IMR-90 (cell line): ENCODE measurements around the gene APOA4. TPM values are rescaled to one million over a fixed set of nuclear protein-coding genes. Genes with fewer than 3 reads are reported as not detected.

Source experiments
- ATAC-seq: fragments of 200-7000 bp; cut with Tn5 transposase; 2 replicates; pipeline ENCODE4 v1.9.1; 2020; ENCODE audit warnings: low read depth, mild to moderate bottlenecking, moderate library complexity
- BruUV-seq: library from RNA; stranded (reverse); fragments of 400-500 nt; replicated peaks from 2 replicates; lab custom pipeline; 2021; lab: Mats Ljungman, UMichigan
- CTCF ChIA-PET: fragments of 300-600 bp; formaldehyde crosslinking; extraction: SDS; loops from one replicate; lab custom pipeline; 2021; ENCODE audit warnings: antibody characterized with exemption; lab: Yijun Ruan, JAX
- POLR2A ChIA-PET: fragments of 300-600 bp; sonication (Branson Sonifier 250); formaldehyde crosslinking; loops from one replicate; lab custom pipeline; 2022; ENCODE audit warnings: antibody characterized with exemption; ENCODE audit not compliant: unreplicated experiment; lab: Charles Lee
- DNase-seq: peaks from one replicate; pipeline ENCODE4 v3.0.0; 2013
- H2AFZ ChIP-seq: replicated peaks from 2 replicates; pipeline ENCODE3; 2013; ENCODE audit warnings: low read length, mild to moderate bottlenecking; ENCODE audit not compliant: poor library complexity
- H2AK5ac ChIP-seq: 2 replicates; pipeline ENCODE4 v1.6.1; 2013; ENCODE audit warnings: low read depth, low read length, inconsistent platforms
- H2AK9ac ChIP-seq: replicated peaks from 2 replicates; pipeline ENCODE3; 2013; ENCODE audit warnings: mild to moderate bottlenecking, low read depth, low read length, moderate library complexity; ENCODE audit not compliant: poor library complexity
- H2BK120ac ChIP-seq: 2 replicates; pipeline ENCODE4 v1.6.1; 2013; ENCODE audit warnings: low read depth, low read length, inconsistent platforms
- H2BK15ac ChIP-seq: 3 replicates; pipeline ENCODE4 v1.6.1; 2013; ENCODE audit warnings: low read depth, low read length, inconsistent platforms
- H2BK20ac ChIP-seq: 2 replicates; pipeline ENCODE4 v1.6.1; 2013; ENCODE audit warnings: low read depth, mild to moderate bottlenecking, inconsistent platforms, low read length, moderate library complexity
- H2BK5ac ChIP-seq: 2 replicates; pipeline ENCODE4 v1.6.1; 2013; ENCODE audit warnings: mild to moderate bottlenecking, low read depth, low read length, inconsistent platforms; ENCODE audit not compliant: poor library complexity, severe bottlenecking
- H3K14ac ChIP-seq: replicated peaks from 2 replicates; pipeline ENCODE4 v1.6.1; 2013; ENCODE audit warnings: low read depth, low read length, inconsistent platforms
- H3K18ac ChIP-seq: 2 replicates; pipeline ENCODE4 v1.6.1; 2013; ENCODE audit warnings: low read depth, low read length, control low read depth
- H3K23ac ChIP-seq: 2 replicates; pipeline ENCODE4 v1.6.1; 2013; ENCODE audit warnings: low read depth, low read length, inconsistent platforms
- H3K27ac ChIP-seq: 2 replicates; pipeline ENCODE4 v1.5.1; 2013; ENCODE audit warnings: mild to moderate bottlenecking, control low read depth, low read length; ENCODE audit not compliant: insufficient read depth
- H3K27me3 ChIP-seq: 2 replicates; pipeline ENCODE4 v1.6.1; 2013; ENCODE audit warnings: low read length; ENCODE audit not compliant: control insufficient read depth, insufficient read depth
- H3K36me3 ChIP-seq: 2 replicates; pipeline ENCODE4 v1.6.1; 2013; ENCODE audit warnings: low read length, mixed read lengths; ENCODE audit not compliant: control insufficient read depth, insufficient read depth
- H3K4ac ChIP-seq: 2 replicates; pipeline ENCODE4 v1.6.1; 2013; ENCODE audit warnings: low read depth, low read length, inconsistent platforms
- H3K4me1 ChIP-seq: 2 replicates; pipeline ENCODE4 v1.6.1; 2013; ENCODE audit warnings: low read length, mixed read lengths; ENCODE audit not compliant: control insufficient read depth, insufficient read depth
- H3K4me2 ChIP-seq: 2 replicates; pipeline ENCODE4 v1.6.1; 2013; ENCODE audit warnings: low read depth, mild to moderate bottlenecking, control low read depth, low read length, moderate library complexity
- H3K4me3 ChIP-seq: 2 replicates; pipeline ENCODE4 v1.5.1; 2013; ENCODE audit warnings: low read depth, mild to moderate bottlenecking, control low read depth, low read length, moderate library complexity; ENCODE audit not compliant: insufficient read depth
- H3K56ac ChIP-seq: 2 replicates; pipeline ENCODE4 v1.6.1; 2013; ENCODE audit warnings: low read length, inconsistent platforms; ENCODE audit not compliant: insufficient read depth; ENCODE audit errors: extremely low read depth
- H3K79me1 ChIP-seq, 2 experiments: 2 replicates each; pipeline ENCODE4 v1.6.1; 2013; ENCODE audit warnings: low read length in 2 of 2, inconsistent platforms in 1 of 2, low read depth in 1 of 2
- H3K9ac ChIP-seq: 2 replicates; pipeline ENCODE4 v1.6.1; 2013; ENCODE audit warnings: low read depth, low read length, control low read depth
- H3K9me1 ChIP-seq: 2 replicates; pipeline ENCODE4 v1.6.1; 2013; ENCODE audit warnings: low read length, inconsistent platforms; ENCODE audit not compliant: insufficient read depth
- H3K9me3 ChIP-seq: 2 replicates; pipeline ENCODE4 v1.6.1; 2013; ENCODE audit warnings: low read length; ENCODE audit not compliant: control insufficient read depth, insufficient read depth
- H4K20me1 ChIP-seq: 2 replicates; pipeline ENCODE4 v1.6.1; 2013; ENCODE audit warnings: low read length, inconsistent platforms; ENCODE audit not compliant: insufficient read depth
- H4K5ac ChIP-seq: 2 replicates; pipeline ENCODE4 v1.6.1; 2013; ENCODE audit warnings: mild to moderate bottlenecking, low read depth, low read length, control low read depth
- H4K8ac ChIP-seq, 2 experiments: 2 replicates each; pipeline ENCODE4 v1.6.1; 2013; ENCODE audit warnings: low read depth in 2 of 2, low read length in 2 of 2, control low read depth in 1 of 2, inconsistent platforms in 1 of 2
- H4K91ac ChIP-seq: 2 replicates; pipeline ENCODE4 v1.6.1; 2013; ENCODE audit warnings: low read depth, low read length, inconsistent platforms; ENCODE audit not compliant: insufficient read depth
- BHLHE40 ChIP-seq: fragments of 150-350 bp; IDR thresholded peaks from 2 replicates; pipeline ENCODE4 v1.6.1; 2016; ENCODE audit warnings: mild to moderate bottlenecking, low read depth, low read length
- CEBPB ChIP-seq: IDR thresholded peaks from 2 replicates; pipeline ENCODE4 v1.6.1; 2012; ENCODE audit warnings: low read depth, low read length, improper control_type of control experiment
- MXI1 ChIP-seq: IDR thresholded peaks from 2 replicates; pipeline ENCODE4 v1.6.1; 2012; ENCODE audit warnings: low read depth, mild to moderate bottlenecking, low read length, moderate library complexity, borderline replicate concordance
- NFE2L2 ChIP-seq: fragments of 150-350 bp; IDR thresholded peaks from 2 replicates; pipeline ENCODE4 v1.6.1; 2016; ENCODE audit warnings: low read depth, mild to moderate bottlenecking, low read length
- POLR2A ChIP-seq: IDR thresholded peaks from 2 replicates; pipeline ENCODE4 v1.6.1; 2012; ENCODE audit warnings: mild to moderate bottlenecking, low read depth, low read length
- RAD21 ChIP-seq: IDR thresholded peaks from 2 replicates; pipeline ENCODE4 v1.6.1; 2012; ENCODE audit warnings: low read length, improper control_type of control experiment
- SMC3 ChIP-seq: fragments of 150-350 bp; IDR thresholded peaks from 2 replicates; pipeline ENCODE4 v1.6.1; 2016; ENCODE audit warnings: low read depth, mild to moderate bottlenecking, antibody characterized with exemption, low read length, moderate library complexity
- WGBS, 2 experiments: methylation state at CpG; one replicate each; pipeline versions ENCODE4 v1.1.5 to v1.1.7; 2013; ENCODE audit warnings: missing lambda C conversion rate in 2 of 2; ENCODE audit not compliant: insufficient read length in 1 of 2; ENCODE audit errors: extremely low coverage in 2 of 2; 5-methylcytosine and 5-hydroxymethylcytosine counted together
- dilution Hi-C: fragments of 300-500 bp; cut with HindIII; formaldehyde crosslinking; loops from one replicate; pipeline ENCODE4 v1.14.3; 2018; ENCODE audit warnings: low sequenced_read_pairs; ENCODE audit not compliant: unreplicated experiment
- in situ Hi-C: fragments of 300-500 bp; cut with MboI; formaldehyde crosslinking; loops from 3 replicates; pipeline ENCODE4 v1.14.3; 2019; ENCODE audit warnings: low sequenced_read_pairs, inconsistent platforms, mixed read lengths
- intact Hi-C: fragments of 100-400 bp; cut with micrococcal nuclease; formaldehyde crosslinking; loops from 2 replicates; pipeline ENCODE4 v1.10.0; 2022
- polyA plus RNA-seq, 3 experiments: library from polyadenylated mRNA; depleted of rRNA; stranded (reverse); fragments of >200 nt; gene quantifications; 2 replicates each; pipeline ENCODE4 v1.2.3, GENCODE V29; 2012; ENCODE audit warnings: low replicate concordance in 1 of 3
- total RNA-seq: library from RNA; depleted of rRNA; stranded (reverse); fragments of >200 nt; gene quantifications from 2 replicates; pipeline ENCODE4 v1.2.3, GENCODE V29; 2012
- TF ChIP-seq, protein P1 (sequence below): conservative IDR thresholded peaks from 2 replicates; pipeline ENCODE4 v1.5.1; 2012; ENCODE audit warnings: mild to moderate bottlenecking, low read depth, low read length, improper control_type of control experiment

APOA4 gene
- total and polyA plus RNA-seq, 2 of the 4 experiments (the other 2 are of a cell fraction): not detected

- TF ChIP-seq CEBPB (no peak), SMC3 (no peak), NFE2L2 (no peak)
These were observed 13.5 kb upstream of the APOA4 start (continued) for GRCh38 chr11:116836632-116836991.

DNA sequence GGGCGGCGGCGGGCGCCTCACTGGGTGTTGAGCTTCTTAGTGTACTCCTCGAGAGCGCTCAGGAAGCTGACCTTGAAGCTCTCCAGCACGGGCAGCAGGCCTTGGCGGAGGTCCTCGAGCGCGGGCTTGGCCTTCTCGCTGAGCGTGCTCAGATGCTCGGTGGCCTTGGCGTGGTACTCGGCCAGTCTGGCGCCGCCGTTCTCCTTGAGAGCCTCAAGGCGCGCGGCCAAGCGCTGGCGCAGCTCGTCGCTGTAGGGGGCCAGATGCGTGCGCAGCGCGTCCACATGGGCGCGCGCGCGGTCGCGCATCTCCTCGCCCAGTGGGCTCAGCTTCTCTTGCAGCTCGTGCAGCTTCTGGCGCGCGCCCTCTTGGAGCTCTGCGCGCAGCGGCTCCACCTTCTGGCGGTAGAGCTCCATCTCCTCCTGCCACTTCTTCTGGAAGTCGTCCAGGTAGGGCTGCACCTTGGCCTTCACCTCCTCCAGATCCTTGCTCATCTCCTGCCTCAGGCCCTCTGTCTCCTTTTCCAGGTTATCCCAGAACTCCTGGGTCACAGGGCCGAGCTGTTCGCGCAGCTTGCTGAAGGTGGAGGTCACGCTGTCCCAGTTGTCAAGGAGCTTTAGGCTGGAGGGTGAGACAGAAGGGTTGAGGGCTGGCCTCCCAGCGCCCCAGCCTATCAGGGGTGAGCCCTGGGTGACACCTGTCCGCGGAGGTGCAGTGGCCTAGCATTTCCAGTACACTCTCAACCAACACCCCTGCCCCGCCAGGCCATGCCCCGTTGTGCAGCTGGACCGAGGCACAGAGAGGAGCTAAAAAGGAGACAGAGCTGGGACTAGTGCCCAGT, 12.9 kb upstream of the APOA4 start:
- Histone ChIP-seq H3K27me3 (peaks cover 3% of the 10 kb centered on the region; the same call in 1 of the 2 replicates), H4K8ac (peak overlapping the region; percentile 58 to 84; a peak in 3 of 4 replicates), H3K56ac (no peak overlapping the region), H3K27ac (peak overlapping the region; percentile 3; the same call in 1 of the 2 replicates), H3K79me1 (no peaks in the 10 kb centered on the region), H2AK9ac (peak overlapping the region; percentile 79), H2BK20ac (no peak overlapping the region), H4K20me1 (no peaks in the 10 kb centered on the region), H3K4ac (peak overlapping the region; percentile 14; the same call in 1 of the 2 replicates), H2AK5ac (peak overlapping the region; percentile 19; the same call in 1 of the 2 replicates), H3K9me1 (no peaks in the 10 kb centered on the region; the same call in 1 of the 2 replicates), H3K36me3 (no peaks in the 10 kb centered on the region), H2BK15ac (no peak overlapping the region; the same call in 1 of the 3 replicates), H3K23ac (no peak overlapping the region), H2BK120ac (no peak overlapping the region), H2BK5ac (no peak overlapping the region), H3K9ac (no peak overlapping the region), H3K18ac (no peak overlapping the region), H2AFZ (peak overlapping the region; percentile 98), H3K9me3 (no peaks in the 10 kb centered on the region), H3K4me1 (peaks cover 3% of the 10 kb centered on the region; the same call in 1 of the 2 replicates), H3K14ac (no peak overlapping the region), H4K91ac (0 out of 2 replicates have a peak overlapping the region, but pooled peaks have one; percentile 17), H4K5ac (peak overlapping the region; percentile 32; the same call in 1 of the 2 replicates), H3K4me2 (peak overlapping the region; percentile 37), H3K4me3 (peak overlapping the region; percentile 13; the same call in 1 of the 2 replicates)
- TF ChIP-seq RAD21: peak; percentile 61
- peak; percentile 70 for TF ChIP-seq SMC3
- peak; percentile 67 for TF ChIP-seq MXI1
- peak; percentile 75 for TF ChIP-seq BHLHE40
- TF ChIP-seq, protein P1, sequence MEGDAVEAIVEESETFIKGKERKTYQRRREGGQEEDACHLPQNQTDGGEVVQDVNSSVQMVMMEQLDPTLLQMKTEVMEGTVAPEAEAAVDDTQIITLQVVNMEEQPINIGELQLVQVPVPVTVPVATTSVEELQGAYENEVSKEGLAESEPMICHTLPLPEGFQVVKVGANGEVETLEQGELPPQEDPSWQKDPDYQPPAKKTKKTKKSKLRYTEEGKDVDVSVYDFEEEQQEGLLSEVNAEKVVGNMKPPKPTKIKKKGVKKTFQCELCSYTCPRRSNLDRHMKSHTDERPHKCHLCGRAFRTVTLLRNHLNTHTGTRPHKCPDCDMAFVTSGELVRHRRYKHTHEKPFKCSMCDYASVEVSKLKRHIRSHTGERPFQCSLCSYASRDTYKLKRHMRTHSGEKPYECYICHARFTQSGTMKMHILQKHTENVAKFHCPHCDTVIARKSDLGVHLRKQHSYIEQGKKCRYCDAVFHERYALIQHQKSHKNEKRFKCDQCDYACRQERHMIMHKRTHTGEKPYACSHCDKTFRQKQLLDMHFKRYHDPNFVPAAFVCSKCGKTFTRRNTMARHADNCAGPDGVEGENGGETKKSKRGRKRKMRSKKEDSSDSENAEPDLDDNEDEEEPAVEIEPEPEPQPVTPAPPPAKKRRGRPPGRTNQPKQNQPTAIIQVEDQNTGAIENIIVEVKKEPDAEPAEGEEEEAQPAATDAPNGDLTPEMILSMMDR: peak; percentile 67
- no peak for TF ChIP-seq NFE2L2
- TF ChIP-seq POLR2A: no peak
- ATAC-seq (peak; percentile 95), DNase-seq (peak; percentile 93)
- intact Hi-C loops (loop anchor here (1.0 kb wide), 1 partner anchor 48 kb away; the partner anchor contains the start of gene ZPR1), dilution Hi-C loops (no loop called here), in situ Hi-C loops (no loop called here)
- no TSS peak for BruUV-seq
- POLR2A ChIA-PET: interaction anchor here (0.7 kb wide), 1 partner anchor 43 kb away, joined by 3 read pairs; no protein-coding TSS in a partner anchor
- CTCF ChIA-PET: interaction anchor here (0.6 to 1.9 kb wide), 18 partner anchors 9 to 272 kb away, joined by 3 to 30 read pairs (median 4); partner anchors contain the start of gene APOA5
- 7% methylated on average over 37 of the region's 57 CpGs; no CpG with 5 or more reads in 1 of the 2 experiments for WGBS, 2 experiments
